NB4 (cell line): ENCODE data around the gene RPS10.

ENCODE experiments used
- POLR2A ChIP-seq: IDR thresholded peaks from 2 replicates; pipeline ENCODE4 v1.6.1; 2011; ENCODE audit warnings: mild to moderate bottlenecking; ENCODE audit not compliant: insufficient read length; ENCODE audit errors: extremely low read depth
- TF ChIP-seq, protein P1 (sequence below): IDR thresholded peaks from one replicate; pipeline ENCODE4 v1.5.1; 2012; ENCODE audit warnings: low read depth, low read length

DNA sequence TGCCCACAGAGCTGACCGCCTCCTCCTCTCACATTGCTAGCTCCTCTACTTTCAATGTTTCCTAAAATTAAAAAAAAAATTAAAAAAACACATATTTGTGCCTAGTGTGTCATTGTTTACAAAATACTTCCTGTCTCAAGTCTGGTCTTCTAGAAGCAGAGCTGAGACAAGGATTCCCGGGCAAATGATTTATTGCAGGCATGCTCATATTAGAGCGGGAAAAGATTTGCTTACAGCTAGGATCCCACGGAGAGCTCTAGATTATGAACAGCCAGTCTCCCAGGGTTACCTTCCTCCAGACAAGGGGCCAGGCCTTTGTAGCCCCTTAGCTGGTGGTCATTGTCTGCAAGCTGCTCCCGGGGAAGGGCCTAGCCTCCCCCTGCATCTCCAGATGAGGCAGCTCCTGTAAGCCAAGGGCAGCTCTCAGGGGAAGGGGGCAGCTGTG is 49.4 kb upstream of the RPS10 start:
- no peak for TF ChIP-seq POLR2A
- TF ChIP-seq, protein P1, sequence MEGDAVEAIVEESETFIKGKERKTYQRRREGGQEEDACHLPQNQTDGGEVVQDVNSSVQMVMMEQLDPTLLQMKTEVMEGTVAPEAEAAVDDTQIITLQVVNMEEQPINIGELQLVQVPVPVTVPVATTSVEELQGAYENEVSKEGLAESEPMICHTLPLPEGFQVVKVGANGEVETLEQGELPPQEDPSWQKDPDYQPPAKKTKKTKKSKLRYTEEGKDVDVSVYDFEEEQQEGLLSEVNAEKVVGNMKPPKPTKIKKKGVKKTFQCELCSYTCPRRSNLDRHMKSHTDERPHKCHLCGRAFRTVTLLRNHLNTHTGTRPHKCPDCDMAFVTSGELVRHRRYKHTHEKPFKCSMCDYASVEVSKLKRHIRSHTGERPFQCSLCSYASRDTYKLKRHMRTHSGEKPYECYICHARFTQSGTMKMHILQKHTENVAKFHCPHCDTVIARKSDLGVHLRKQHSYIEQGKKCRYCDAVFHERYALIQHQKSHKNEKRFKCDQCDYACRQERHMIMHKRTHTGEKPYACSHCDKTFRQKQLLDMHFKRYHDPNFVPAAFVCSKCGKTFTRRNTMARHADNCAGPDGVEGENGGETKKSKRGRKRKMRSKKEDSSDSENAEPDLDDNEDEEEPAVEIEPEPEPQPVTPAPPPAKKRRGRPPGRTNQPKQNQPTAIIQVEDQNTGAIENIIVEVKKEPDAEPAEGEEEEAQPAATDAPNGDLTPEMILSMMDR = no peak
